NCI-H2107 treated with DMSO at 0.1 percent for 48 hours (cell line): Measurements from ENCODE around the gene FCN3.
A peak's percentile ranks its signal among the peaks of the same experiment; 100 is the strongest.

Source experiments
- DNase-seq: peaks from one replicate; lab custom pipeline; 2025; ENCODE audit not compliant: unreplicated experiment; lab: John Stamatoyannopoulos, UW

The FCN3 gene

DNA sequence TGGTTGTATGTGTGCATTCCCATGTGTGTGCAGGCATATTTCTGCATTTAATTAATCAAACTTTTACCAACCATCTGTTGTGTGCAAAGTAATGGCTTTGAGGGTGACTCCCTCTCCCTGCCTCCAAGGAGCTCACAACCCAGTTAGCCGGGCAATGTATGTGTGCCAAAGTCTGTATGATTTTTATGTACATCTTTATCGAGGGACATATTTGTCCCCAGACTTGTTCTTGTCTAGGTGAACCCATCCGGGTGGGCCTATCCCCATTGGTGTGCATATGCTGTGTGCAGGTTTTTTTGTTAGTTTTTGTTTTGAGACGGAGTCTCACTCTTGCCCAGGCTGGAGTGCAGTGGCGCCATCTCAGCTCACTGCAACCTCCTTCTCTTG is 31.0 kb downstream of the FCN3 start:
- DNase-seq = no peak

DNA sequence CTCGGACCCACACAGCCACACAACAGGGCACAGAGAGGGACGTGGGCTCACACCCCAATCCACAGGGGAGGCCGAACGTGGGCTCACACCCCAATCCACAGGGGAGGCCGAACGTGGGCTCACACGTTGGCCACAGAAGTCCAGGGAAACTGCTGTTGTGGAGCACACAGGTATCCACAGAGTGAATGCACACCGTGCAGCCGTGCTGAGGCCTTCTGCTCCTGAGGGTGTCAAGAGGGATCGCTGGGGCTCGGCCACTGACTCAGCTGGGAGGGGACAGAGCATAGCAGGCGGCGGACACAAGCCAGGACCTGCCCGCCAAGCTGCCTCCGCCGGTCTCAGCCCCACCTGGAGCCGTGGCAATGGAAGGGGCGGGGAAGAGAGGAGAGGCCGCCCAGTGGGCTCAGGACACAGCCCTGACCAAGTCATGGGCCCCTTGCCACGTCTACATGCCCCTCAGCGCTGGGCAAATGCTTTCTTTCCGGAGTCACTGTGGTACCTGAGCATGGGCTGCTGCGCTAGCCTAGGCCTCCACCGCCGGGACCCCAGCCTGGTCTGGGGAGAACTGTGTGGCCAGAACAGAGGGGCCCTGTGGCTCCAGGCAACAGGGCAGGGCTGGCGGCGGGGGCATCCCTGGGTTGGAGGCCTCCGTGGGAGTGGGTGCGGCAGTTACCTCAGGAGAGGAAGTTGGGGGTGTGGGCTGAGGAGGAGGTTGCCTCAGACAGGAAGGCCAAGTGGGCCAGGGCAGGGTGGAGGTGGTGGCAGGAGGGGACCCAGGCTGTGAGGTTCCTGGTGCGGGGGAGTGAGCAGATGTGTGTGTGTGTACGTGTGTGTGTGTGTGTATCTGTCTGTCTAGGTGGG is 31.6 kb downstream of the FCN3 start:
- DNase-seq = peak; percentile 42

DNA sequence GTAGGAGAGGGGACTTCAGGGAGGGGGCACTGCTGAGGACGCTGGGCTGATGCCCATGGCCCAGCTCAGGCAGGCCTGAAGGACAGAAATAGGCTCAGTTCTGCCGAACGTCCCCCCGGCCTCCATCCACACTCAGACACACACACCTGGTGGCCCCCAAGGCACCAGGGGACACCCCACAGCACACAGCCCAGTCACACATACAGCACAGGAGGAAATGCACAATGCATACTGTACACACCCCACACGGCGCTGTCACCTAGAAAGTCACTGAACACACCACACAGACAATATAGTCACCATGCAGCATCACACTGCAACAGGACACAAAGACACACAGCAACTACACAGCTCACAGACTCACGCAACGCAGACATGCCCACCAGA is 32.2 kb downstream of the FCN3 start:
- DNase-seq = peak; percentile 25

DNA sequence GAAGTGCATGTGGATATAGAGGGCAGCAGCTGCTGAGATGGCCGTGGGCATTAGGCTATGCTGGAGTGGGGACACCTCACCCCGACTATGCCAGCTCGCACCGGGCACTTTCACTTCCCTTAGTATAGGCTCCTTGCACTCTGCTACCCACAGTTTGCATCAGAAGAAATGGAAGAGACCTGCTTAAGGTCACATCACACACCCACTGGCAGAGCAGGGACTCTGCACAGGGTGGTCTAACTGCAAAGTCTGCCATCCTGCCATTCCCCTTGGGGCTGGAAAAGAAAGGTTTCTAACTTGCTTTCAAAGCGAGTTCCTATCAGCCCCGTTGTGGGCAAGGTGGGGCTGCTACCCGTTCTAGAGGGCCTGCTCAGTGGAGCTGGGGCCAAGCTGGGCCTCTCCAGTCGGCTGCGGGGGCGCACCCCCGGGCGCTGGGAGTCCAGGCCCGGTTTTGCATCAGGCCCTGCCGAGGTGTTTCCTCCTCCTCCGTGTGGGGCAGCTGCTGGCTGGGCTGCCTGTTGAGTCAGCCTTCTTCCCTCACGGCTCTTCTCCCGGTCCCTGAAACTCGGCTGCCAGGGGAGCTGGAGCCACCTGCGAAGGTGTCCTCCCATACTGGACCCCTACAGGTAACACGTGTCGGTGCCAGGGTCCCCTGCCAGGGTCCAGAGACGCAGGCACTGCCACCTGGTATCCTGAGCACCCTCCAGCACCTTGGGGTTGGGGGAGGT is 32.9 kb downstream of the FCN3 start, which contains the start of gene SYTL1:
Gene SYTL1, plus strand, starts transcription at position 498 of the 728 bp plus-strand sequence. CDS start 3,313 bp downstream, outside the sequence.
- peak; percentile 49 for DNase-seq

DNA sequence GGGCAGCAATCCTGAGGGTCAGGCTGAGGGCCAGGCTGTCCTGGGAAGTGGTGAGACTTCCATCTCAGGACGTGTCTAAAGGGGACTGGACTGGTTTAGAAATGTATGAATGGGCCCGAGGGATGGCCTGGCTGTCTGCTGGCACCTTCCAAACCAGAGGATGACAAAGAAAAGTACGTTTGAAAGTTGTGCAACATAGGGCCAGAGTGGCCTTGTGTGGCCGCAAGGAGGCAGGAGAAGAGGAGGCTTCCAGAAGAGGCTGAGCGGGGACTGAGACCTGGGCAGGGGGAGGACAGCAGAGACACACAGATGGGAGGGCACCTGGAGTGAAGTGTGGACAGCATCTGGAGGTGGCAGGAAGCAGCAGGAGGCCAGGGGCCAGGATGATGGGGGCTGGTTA is 35.4 kb downstream of the FCN3 start:
- DNase-seq = no peak

DNA sequence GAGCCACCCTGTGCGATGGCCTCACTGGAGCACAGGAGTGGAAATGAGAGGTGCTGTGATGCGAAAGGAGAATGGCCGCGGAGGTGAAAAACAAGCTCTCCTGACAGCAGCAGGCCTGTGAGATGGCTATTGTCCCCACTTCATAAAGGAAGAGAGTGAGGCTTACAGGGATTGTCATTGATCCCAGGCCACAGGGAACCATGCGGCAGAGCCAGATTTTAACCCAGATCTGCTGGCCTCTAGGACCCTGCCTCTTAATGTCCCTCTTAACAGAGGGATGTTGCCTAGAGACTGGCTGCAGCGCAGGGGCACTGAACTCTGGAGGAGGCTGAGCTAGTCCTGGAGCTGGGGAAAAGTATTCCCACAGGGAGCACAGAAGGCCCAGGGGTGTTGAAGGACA is 35.9 kb downstream of the FCN3 start:
- no peak for DNase-seq

DNA sequence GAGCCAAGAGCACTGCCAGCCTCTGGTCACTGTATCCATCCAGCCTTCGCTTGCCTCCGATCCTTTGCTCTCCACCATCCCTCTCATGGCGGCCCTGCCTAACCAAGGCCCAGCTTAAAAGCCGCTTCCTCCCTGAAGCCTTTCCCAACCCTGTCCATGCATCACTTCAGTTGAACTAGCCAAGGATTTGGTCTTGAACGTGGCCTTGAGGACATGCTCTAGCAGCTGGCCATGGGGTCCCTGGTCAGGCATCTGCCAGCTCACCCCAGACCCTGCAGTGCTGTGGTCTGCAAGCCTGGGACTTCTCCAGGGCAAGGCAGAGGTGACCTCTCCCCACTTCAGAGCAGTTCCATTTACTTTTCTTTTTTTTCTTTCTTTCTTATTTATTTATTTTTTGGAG is 37.9 kb downstream of the FCN3 start:
- no peak for DNase-seq

DNA sequence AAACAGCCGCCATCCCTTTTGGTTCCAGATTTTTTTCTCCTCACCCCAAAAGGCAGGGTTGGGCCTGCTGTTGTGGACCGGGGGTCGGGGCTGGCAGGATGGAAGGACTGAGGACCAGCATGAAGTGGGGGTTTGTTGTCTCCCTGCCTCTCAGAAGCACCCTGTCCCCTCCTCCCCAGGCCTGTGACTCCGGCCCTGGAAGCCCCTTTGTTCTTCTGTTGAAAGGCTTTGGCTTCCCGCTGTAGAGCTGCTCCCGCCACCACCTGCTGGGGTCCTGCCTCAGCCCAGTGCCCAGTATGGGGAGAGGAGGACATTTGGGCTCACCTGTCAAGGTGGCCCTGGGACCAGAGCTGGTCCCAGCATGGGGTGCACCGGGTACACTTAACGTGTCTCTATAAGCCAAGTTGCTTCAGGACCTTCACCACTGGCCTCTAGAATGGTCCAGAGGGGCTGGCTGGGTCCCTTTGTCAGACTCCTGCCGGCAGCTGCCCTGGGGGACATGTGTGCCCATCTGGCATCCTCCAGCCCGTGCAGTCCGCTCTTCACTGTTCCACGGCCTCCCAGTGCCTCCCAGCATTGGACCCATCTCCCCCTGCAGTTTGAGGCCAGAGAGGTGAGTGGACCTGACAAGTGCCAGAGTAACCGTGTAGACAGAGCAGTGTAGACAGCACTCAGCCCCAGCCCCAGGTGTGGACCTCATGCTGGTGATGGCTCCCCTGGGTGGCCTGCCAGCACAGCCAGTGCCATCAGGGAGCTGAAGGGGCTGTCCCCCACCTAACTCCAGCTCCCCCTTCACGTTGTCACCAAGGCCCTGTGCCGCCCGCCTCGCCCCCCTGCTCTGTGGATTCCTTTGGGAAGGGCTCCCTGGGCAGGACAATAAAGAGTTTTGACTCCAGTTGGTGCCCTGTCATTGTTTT is 38.9 kb downstream of the FCN3 start:
- DNase-seq = no peak

DNA sequence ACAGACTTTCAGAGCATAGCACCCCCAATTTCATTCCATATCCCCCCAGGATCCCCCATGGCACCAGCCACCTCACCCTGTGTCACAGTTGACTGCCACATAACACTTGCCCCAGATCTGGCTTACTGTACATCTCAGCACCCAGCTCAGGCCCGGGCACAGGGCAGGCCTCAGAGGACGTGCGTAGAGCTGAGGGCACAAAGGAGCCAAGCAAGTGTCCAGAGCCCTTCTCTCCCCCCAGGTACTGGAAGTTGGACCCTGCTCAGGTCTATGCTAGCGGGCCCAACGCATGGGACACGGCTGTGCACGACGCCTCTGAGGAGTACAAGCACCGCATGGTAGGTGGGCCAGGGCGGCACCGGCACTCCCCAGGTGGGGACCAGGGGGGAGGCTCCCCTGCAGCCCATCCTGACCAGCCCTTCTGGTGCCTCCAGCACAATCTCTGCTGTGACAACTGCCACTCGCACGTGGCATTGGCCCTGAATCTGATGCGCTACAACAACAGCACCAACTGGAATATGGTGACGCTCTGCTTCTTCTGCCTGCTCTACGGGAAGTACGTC is 40.8 kb downstream of the FCN3 start:
- DNase-seq = no peak

DNA sequence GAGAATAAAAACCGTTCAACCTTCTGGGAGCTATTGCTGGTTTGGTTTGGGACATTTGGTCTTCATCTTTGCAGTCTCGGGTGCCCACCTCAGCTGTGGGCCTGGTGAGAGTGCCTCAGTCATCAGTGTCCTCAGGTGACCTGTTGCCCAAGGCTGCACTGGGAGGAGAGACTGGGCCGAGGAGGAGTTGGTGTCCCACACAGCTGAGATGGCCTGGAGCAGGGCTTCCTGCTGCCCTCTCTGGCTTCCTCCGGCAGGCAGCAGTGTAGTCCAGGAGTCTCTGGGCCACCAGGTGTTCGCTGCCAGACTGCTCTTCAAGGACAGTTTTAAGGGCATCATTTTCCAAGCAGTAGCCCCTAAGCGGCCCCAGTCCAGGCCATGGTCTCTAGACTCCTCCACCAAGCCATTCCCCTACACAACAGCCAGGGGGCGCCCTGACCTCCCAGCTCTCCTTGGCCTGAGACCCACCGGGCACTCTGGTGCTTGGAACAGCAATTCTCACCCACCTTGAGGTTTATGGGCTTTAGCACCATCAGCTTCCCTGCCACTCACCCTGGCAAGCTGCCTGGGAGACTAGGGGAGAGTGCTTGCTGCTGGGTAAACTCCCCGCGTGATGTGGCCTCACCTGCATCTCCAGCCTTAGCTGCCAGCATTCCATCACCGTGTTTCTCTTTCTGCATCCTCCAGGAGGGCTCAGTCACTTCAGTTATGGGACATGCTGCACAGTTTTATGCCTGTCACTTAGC is 41.9 kb downstream of the FCN3 start:
- no peak for DNase-seq

DNA sequence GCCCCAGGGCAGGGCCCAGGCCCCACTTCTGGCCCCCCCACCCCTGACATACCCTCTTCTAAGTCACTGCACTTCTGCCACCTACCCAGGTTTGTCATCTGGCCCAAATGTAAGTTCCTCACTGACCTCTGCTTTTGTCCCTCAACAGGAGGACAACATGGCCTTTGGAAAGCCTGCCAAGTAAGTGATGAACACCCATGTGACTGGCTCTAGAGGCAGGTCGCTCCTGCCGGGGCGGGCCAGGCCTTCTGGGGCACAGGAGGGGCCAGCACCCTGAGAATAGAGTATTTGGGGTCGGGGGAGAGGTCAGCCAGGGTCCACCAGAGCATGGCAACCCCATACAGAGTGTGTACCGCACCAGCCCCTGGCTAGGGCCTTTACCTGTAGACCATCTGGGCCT is 42.7 kb downstream of the FCN3 start:
- DNase-seq = no peak

DNA sequence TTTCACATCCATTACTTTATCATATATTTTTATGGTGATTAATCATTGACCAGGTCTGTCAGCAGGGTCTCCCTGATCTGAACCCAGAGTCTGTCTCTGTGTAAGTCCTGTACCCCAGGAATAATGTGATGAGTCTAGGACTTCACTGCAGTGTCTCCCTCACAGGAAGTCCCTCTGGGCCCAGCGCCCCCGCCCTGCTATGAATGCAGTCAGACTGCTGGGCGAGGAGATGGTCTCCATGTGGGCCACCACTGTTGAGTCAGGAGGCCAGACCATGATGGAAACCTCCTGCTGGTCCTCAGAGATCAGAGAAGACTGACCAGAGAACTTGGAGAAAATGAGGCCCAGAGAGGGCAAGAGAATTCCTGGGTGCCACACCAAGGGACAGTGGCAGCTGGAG is 43.2 kb downstream of the FCN3 start:
- DNase-seq = no peak

DNA sequence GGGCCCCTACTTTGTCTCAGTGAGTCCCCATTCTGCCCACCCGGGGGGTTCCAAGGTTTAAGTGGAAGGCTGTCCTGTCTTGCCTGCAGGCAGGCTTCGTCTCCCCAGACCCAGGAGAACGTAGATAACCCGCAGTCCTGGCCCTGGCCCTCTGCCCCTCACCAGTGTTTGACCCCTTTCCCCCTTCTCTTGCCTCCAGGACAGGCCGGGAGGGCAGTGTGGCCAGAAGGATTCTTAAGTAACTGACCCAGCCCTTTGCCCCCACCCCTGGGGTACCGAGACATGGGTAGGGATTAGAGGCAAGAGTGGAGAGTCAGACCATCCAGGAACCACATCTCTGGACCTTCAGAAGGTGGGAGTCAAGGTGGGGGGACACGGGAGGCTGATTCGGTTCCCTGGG is 43.8 kb downstream of the FCN3 start:
- DNase-seq = no peak

DNA sequence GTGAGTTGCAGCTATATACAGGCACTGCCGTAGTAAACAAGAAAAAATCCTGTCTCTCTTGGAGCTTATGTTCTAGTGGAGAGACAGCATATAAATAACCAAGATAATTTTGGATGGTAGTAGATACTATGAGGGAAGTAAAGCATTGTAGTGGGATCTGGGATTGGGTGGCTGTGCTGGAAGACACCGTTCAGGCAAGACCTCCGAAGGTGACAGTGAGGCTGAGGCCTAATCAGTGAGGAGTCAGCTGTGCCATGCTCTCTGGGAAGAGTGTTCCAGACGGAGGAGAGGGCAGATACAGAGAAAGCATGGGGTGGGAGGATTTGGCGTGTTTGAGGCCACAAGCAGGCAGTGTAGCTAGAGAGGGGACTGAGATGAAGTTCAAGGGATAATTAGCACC is 46.7 kb downstream of the FCN3 start:
- DNase-seq = no peak

DNA sequence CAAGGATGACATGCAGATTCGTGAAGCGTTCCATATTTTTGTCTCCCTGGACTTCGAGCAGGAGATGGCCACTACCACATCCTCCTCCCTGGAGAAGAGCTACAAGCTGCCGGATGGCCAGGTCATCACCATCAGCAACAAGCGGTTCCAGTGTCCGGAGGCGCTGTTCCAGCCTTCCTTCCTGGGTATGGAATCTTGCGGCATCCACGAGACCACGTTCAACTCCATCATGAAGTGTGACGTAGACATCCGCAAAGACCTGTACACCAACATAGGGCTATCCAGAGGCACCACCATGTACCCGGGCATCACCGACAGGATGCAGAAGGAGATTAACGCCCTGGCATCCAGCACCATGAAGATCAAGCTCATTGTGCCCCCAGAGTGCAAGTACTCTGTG is 49.3 kb downstream of the FCN3 start:
- DNase-seq = no peak

DNA sequence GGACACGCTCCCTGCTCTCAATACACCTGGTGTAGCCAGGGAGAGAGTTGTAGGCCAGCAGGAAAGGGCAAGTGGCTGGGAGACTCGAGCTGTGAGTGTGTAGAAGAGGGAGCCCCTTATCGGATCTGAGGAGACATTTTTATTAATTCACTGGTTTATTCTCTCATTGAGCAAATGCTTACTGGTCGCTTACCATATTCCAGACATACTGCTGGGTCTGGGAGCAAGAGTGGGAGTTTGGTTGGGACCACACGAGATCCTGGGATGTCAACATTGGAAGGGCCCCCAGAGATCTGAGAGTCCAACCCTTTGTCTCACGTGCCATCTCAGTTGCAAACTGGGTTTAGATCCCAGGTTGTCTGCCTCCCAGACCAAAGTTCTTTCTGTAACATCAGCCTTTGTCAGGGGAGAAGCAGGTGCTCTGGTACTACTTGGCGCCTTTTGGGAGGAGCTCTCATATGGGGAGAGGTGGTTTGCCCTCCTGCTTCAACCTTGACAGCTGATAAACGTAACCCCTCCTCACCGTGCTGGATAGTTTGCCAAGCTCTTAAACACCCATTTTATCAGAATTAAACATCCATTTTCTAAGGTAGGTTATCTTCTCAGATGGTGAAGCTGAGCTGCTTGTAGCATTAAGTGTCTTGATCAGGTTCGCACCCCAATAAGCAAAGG is 51.9 kb downstream of the FCN3 start:
- DNase-seq = peak; percentile 22

DNA sequence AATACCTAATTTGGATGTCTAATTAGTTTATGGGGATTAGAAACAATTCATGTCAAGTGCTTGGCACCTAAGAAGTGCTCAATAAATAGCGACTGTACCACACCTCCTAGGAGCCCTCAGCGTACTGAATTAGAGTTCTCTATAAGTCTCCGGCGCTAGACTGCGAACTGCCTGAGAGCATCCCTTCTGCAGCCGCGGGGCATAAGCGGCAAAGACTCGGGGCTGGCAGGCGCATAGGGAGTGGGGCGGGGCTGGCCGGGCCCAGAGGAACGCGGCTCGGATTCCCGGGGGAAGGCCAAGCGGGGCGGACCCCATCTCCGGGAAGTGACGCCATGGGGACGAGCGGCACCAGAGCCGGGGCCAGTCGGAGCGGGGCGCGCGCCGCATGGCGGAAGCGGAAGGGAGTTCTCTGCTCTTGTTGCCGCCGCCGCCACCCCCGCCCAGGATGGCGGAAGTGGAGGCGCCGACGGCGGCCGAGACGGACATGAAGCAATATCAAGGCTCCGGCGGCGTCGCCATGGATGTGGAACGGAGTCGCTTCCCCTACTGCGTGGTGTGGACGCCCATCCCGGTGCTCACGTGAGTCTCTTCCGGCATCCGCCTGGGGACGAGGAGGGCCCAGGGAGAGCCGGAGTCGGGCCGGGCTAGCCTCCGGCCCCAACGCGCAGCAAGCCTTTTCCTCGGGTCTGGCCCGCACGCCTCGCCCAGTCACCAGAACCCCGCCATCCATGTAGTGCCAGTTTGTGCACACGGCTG is 52.6 kb downstream of the FCN3 start, which contains the start of gene TMEM222:
Gene TMEM222, plus strand, starts transcription at position 351 of the 756 bp plus-strand sequence. Its CDS starts 35 bp downstream, at position 386.
- DNase-seq = peak; percentile 93
